RWPE2 (cell line): ENCODE data around the gene GSX1.
A peak's percentile ranks its signal among the peaks of the same experiment; 100 is the strongest.

ENCODE experiments used
- ATAC-seq: fragments of 200-7000 bp; cut with Tn5 transposase; 3 replicates; pipeline ENCODE4 v1.9.1; 2021; ENCODE audit warnings: low read depth
- DNase-seq: peaks from one replicate; pipeline ENCODE4 v3.0.0-alpha.2; 2020; ENCODE audit warnings: low spot score
- H3K27ac ChIP-seq: fragments of 450-650 bp; 2 replicates; pipeline ENCODE4 v1.5.1; 2017; ENCODE audit warnings: mild to moderate bottlenecking; ENCODE audit not compliant: poor library complexity, severe bottlenecking
- H3K27me3 ChIP-seq: fragments of 250-450 bp; sonication (Bioruptor Pico); 2 replicates; pipeline ENCODE4 v1.5.1; 2021; ENCODE audit warnings: mild to moderate bottlenecking, moderate library complexity; ENCODE audit not compliant: insufficient read depth, poor library complexity, severe bottlenecking
- H3K36me3 ChIP-seq: fragments of 250-450 bp; sonication (Bioruptor Pico); 2 replicates; pipeline ENCODE4 v1.5.1; 2020; ENCODE audit warnings: low read depth, mild to moderate bottlenecking, moderate library complexity
- H3K4me1 ChIP-seq: fragments of 250-450 bp; sonication (Bioruptor Pico); 2 replicates; pipeline ENCODE4 v1.5.1; 2021; ENCODE audit warnings: mild to moderate bottlenecking, moderate library complexity; ENCODE audit not compliant: insufficient read depth, poor library complexity, severe bottlenecking
- H3K4me3 ChIP-seq: fragments of 250-450 bp; sonication (Bioruptor Pico); 2 replicates; pipeline ENCODE4 v1.5.1; 2021; ENCODE audit warnings: mild to moderate bottlenecking, moderate library complexity; ENCODE audit not compliant: severe bottlenecking
- H3K9me3 ChIP-seq: fragments of 250-450 bp; sonication (Bioruptor Pico); 2 replicates; pipeline ENCODE4 v1.5.1; 2021; ENCODE audit warnings: mild to moderate bottlenecking, moderate library complexity; ENCODE audit not compliant: severe bottlenecking
- CTCF ChIP-seq: fragments of 450-650 bp; IDR thresholded peaks from one replicate; pipeline ENCODE4 v1.5.1; 2017; ENCODE audit warnings: mild to moderate bottlenecking, moderate library complexity; ENCODE audit not compliant: poor library complexity, severe bottlenecking

The GSX1 gene

GRCh38 chr13:27835799-27836198, 43.5 kb downstream of the GSX1 start:
- TF ChIP-seq CTCF, result no peak
- no peak for ATAC-seq
- H3K27ac ChIP-seq, result no peak overlapping the region

GRCh38 chr13:27839809-27840467, 47.7 kb downstream of the GSX1 start:
- ATAC-seq (peak; percentile 89), DNase-seq (no peak)
- Histone ChIP-seq H3K4me1 (peaks cover 8% of the 10 kb centered on the region), H3K9me3 (no peaks in the 10 kb centered on the region), H3K27ac (no peak overlapping the region), H3K4me3 (no peak overlapping the region), H3K27me3 (peaks cover 6% of the 10 kb centered on the region), H3K36me3 (no peaks in the 10 kb centered on the region)
- TF ChIP-seq CTCF, result peak; percentile 39

More at GRCh38 chr13:27835799-27836198, 43.5 kb downstream of the GSX1 start:
- Histone ChIP-seq H3K27me3 (peaks cover 28% of the 10 kb centered on the region), H3K36me3 (no peaks in the 10 kb centered on the region), H3K4me3 (no peak overlapping the region), H3K9me3 (no peaks in the 10 kb centered on the region), H3K4me1 (peaks cover 8% of the 10 kb centered on the region)
- no peak for DNase-seq

GRCh38 chr13:27842571-27842970, 50.3 kb downstream of the GSX1 start:
- DNase-seq, result no peak
- Histone ChIP-seq H3K27ac (no peak overlapping the region), H3K9me3 (no peaks in the 10 kb centered on the region), H3K4me1 (peaks cover 8% of the 10 kb centered on the region), H3K27me3 (no peaks in the 10 kb centered on the region), H3K4me3 (no peak overlapping the region), H3K36me3 (no peaks in the 10 kb centered on the region)
- ATAC-seq, result no peak
- no peak for TF ChIP-seq CTCF
